ENCODE data around the gene HMCN2.

DNA sequence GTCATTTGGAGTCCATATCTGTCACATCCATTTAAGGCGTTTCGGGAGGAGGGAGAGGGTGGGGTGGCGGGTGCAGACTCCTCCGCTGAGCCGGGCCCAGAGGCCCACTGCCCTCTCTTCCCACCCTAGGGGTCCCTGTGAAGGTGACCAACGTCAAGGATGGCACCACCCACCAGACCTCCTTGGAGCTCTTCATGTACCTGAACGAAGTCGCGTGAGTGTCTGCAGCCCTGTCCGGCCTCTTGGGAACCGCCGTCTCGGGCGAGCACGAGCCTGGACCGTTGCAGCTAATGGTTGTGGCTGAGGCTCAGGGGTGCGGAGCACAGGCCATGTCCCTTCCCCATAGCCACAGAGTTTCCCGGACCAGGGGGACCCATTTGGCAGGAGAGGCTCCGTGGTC is 214.0 kb downstream of the HMCN2 start:
- TF ChIP-seq POLR2A (IDR thresholded peaks at IDR 0.05; ENCODE audit: low read length): no peak
- TF ChIP-seq GATA1 (IDR thresholded peaks at IDR 0.05; ENCODE audit: low read depth, low read length): no peak

All from erythroblast (primary cell).